ENCODE data around the gene TNFRSF6B.
"Not testable (repeated sequence)": the region's sequence is repeated elsewhere in the genome, so short reads cannot be mapped to it uniquely, and the experiment has no call there.

TNFRSF6B gene

DNA sequence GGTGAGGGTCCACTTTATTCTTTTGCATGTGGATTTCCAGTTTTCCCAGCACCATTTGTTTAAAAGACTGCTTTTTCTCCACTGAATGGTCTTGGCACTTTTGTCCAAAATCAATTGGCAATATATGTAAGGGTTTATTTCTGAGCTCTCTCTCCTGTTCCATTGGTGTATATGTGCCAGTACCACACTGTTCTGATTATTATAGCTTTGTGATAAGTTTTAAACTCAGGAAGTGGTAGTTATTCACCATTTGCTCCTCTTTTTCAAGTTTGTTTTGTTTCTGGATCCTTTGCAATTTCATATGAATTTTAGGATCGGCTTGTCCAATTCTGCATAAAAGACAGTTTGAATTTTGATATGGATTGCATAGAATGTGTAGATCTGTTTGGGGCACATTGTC is 15.7 kb downstream of the TNFRSF6B start:
- DNase-seq: no peak

DNA sequence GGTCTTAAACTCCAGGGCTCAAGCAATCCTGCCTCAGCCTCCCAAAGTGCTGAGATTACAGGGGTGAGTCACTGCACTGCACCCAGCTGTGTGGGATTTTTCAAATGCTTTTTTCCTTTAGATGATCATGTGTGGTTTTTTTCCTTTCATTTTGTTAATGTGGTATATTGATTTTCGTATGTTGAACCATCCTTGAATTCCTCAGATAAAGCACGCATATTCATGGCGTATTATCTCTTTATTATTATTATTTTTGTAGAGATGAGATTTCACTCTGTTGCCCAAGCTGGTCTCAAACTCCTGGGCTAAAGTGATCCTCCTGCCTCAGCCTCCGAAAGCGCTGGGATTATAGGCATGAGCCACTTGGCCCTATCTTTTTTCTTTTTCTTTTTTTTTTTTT is 18.4 kb downstream of the TNFRSF6B start:
- no peak for DNase-seq

DNA sequence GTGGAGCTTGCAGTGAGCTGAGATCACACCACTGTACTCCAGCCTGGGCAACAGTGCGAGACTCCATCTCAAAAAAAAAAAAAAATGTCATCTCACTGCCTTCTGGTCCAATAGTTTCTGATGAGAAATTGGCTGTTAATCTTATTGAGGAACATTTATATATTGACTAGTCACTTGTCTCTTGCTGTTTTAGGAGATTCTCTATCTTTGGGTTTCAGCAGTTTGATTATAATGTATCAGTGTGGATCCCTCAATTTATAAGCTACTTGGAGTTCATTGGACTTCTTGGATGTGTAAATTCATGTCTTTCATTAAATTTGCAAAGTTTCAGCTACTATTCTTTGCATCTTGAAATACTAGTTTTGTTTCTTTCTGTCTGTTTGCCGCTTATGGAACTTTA is 22.5 kb downstream of the TNFRSF6B start:
- no peak for DNase-seq

DNA sequence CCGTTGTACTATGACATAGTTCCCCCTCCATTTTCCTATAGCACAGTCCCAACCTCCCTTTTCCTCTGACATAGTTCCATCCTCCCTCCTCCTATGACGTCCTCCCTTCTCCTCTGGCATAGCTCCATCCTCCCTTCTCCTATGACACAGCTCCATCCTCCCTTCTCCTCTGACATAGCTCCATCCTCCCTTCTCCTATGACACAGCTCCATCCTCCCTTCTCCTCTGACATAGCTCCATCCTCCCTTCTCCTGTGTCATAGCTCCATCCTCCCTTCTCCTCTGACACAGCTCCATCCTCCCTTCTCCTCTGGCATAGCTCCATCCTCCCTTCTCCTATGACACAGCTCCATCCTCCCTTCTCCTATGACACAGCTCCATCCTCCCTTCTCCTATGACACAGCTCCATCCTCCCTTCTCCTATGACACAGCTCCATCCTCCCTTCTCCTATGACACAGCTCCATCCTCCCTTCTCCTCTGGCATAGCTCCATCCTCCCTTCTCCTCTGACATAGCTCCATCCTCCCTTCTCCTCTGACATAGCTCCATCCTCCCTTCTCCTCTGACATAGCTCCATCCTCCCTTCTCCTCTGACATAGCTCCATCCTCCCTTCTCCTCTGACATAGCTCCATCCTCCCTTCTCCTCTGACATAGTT is 26.6 kb downstream of the TNFRSF6B start:
- not testable (repeated sequence) for DNase-seq

DNA sequence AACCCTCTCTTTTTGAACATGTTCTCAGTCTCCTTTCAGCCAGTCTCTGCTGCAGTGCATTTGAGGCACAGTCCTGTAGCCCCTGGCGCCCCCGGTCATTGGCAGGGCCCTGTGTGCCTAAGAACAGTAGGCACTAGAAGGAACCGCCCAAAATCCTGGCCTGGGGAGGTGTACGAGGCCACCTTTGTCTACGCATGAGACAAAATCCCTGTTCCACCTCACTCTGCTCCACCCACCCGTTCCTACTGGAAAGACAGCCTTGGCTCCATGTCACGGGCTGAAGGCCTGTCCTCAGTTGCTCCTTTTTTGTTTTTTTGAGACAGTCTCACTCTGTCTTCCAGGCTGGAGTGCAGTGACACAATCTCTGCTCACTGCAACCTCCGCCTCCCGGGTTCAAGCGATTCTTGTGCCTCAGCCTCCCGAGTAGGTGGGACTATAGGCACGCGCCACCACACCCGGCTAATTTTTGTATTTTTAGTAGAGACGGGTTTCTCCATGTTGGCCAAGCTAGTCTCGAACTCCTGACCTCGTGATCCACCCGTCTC is 33.8 kb downstream of the TNFRSF6B start:
- not testable (repeated sequence) for DNase-seq

DNA sequence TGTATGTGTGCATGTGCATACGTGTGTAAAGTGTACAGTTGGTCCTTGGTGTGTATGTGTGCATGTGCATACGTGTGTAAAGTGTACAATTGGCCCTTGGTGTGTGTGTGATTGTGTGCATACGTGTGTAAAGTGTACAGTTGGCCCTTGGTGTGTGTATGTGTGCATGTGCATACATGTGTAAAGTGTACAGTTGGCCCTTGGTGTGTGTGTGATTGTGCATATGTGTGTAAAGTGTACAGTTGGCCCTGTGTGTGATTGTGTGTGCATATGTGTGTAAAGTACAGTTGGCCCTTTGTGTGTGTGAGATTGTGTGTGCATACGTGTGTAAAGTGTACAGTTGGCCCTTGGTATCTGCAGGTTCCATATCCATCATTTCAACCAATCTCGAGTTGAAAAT is 35.0 kb downstream of the TNFRSF6B start:
- DNase-seq: no peak

DNA sequence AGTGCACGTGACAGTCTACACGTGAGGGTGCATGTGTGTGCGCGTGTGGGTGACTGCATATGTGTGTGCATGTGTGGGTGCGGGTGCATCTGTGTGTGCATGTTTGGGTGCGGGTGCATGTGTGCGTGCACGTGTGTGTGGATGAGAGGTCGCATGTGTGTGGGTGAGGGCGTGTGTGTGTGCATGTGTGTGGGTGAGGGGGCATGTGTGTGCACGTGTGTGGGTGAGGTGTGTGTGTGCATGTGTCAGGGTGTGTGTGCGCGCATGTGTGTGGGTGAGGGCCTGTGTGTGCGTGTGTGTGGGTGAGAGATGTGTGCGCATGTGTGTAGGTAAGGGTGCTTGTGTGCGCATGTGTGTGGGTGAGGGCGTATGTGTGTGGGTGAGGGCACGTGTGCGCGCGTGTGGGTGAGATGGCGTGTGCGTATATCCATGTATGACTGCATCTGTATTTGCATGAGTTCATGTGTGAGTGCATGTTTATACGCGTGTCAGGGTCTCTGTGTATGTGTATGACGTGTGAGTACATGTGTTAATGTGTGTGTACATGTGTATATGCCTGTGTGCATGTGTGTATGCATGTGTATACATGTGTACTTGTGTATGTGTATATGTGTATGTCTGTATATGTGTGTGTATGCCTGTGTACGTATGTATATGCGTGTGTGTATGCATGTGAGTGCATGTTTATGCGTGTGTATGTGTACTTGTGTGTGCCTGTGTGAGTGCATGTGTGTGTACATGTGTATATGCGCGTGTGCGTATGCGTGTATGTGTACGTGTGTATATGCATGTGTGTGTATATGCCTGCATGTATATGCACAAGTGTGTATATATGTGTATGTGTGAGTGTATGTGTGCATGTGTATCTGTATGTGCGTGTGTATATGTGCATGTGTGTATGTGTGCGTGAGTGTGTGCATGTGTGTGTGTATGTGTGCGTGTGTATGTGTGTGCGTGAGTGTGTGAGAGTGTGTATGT is 36.0 kb downstream of the TNFRSF6B start:
- no peak for DNase-seq

DNA sequence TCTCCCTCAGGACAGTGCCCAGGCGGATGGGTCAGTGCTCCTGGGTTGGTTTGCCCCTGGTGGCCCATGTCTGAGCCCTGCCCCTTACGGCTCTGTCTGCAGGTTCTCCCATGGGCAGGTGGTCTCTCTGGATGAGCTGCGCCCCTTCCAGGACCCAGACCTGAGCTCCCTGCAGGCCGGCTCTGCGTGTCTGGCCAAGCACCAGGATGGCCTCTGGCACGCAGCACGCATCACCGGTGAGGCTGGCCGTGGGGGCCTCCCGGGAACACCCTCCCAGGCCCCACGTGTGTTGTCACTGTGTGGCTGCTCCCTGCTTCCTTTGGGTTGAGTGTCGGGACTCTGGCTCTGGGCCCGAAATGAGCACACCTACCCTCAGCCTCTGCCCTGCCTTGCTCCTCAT is 36.7 kb downstream of the TNFRSF6B start:
- no peak for DNase-seq

DNA sequence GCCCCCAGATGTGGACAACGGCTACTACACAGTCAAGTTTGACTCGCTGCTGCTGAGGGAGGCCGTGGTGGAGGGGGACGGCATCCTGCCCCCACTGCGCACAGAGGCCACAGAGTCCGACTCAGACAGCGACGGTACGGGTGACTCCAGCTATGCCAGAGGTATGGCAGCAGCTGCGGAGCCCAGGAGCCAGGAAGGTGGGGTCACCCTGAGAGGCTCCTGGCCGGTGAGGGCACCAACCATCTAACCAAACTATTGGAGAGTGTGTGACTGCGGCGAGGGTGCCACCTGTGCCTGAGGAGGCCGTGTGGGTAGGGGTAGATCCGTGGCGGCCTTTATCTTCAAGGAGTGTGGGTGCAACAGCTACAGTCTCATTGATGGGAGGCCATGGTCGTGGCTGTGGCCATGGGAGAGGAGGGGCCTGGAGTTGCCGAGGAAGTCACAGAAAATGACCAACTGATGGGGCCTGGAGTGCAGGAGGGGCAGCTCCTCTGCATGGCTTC is 37.2 kb downstream of the TNFRSF6B start:
- DNase-seq: no peak

DNA sequence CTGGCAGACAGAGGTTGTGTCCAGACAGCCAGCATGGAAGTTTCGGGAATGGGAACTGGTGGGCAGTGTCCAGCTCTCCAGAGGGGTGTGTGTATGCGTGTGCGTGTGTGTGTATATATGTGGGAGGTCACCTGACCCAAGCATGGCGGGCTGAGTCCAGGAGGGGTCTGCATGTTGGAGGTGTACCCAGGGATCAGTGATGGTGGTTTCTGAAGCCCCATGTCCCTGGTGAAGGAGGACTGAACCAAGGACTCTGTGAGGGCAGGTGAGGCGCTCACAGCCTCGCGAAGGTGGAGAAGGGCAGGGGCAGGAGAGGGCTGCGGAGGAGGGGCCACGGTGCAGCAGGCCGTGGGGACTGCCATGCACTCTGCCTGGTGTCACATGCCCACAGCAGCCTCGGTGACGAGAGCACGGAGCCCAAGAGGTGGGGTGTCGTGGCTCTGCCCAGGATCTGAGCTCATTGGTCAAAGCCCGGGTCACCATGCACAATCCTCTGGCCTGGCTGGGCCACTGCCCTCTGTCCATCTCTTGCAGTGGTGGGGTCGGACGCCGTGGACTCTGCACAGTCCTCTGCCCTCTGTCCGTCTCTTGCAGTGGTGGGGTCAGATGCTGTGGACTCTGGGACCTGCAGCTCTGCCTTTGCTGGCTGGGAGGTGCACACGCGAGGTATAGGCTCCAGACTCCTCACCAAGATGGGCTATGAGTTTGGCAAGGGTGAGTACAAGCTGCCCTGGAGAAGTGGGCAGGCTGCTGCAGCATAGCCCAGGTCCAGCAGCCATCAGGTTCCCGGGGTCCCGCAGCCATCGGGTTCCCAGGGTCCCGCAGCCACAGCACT is 37.9 kb downstream of the TNFRSF6B start:
- DNase-seq: no peak

DNA sequence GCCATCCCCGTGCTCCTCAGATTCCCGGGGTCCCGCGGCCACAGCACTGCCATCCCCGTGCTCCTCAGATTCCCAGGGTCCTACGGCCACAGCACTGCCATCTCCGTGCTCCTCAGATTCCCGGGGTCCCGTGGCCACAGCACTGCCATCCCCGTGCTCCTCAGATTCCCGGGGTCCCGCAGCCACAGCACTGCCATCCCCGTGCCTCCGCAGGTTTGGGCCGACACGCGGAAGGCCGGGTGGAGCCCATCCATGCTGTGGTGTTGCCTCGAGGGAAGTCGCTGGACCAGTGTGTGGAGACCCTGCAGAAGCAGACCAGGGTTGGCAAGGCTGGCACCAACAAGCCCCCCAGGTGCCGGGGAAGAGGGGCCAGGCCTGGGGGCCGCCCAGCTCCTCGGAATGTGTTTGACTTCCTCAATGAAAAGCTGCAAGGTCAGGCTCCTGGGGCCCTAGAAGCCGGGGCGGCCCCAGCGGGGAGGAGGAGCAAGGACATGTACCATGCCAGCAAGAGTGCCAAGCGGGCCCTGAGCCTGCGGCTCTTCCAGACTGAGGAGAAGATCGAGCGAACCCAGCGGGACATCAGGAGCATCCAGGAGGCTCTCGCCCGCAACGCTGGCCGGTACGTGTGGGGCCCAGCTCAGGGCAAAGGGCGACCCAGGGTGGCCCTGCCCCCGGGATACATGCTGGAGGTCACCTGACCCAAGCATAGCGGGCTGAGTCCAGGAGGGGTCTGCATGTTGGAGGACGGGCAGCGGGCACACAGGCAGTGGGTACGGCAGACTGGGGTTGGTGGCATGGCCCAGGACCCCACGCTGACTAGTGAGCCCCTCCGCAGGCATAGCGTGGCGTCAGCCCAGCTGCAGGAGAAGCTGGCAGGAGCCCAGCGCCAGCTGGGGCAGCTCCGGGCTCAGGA is 38.8 kb downstream of the TNFRSF6B start:
- DNase-seq: no peak

DNA sequence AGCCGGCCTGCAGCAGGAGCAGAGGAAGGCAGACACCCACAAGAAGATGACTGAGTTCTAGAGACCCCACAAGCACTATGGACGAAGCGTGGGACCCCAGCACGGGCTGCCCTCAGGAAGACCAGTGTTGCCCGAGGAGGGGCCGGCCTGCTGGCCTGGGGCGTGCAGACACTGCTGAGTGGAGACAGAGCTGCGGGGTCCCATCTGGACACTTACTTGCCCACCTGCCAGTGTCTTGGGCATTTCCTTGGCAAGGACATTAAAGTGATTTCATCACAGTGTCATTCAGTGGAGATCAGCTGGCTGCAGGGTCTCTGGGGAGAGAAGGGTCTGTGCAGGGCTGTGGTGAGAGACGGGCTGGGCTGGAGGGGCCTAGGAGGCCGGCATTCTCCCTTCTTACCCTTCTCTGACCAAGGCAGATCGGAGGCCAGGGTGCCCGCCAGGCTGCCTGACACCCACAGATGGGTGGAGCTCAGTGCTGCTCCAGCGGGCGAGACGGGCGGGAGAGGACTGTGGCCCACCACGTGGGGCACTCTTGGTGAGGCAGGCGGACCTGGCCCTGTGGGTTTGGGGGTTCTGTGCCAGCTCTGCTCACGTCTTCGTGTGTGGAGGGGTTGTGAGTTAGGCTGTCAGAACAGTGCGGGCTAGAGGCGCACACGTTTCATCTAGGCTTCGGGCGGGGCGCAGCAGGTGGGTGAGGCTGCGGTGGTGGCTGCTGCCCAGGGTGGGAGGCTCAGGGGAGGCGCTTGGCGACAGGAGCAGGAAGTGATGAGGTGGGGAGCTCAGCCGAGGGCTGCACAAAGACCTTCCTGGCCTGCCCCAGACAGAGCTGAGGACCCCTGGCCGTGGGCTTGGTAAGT is 39.6 kb downstream of the TNFRSF6B start, which contains the start of gene LIME1:
Gene LIME1 (plus strand): TSS at position 806 of the 860 bp plus-strand sequence. CDS start 886 bp downstream, outside the sequence.
- DNase-seq: peak; percentile 82

DNA sequence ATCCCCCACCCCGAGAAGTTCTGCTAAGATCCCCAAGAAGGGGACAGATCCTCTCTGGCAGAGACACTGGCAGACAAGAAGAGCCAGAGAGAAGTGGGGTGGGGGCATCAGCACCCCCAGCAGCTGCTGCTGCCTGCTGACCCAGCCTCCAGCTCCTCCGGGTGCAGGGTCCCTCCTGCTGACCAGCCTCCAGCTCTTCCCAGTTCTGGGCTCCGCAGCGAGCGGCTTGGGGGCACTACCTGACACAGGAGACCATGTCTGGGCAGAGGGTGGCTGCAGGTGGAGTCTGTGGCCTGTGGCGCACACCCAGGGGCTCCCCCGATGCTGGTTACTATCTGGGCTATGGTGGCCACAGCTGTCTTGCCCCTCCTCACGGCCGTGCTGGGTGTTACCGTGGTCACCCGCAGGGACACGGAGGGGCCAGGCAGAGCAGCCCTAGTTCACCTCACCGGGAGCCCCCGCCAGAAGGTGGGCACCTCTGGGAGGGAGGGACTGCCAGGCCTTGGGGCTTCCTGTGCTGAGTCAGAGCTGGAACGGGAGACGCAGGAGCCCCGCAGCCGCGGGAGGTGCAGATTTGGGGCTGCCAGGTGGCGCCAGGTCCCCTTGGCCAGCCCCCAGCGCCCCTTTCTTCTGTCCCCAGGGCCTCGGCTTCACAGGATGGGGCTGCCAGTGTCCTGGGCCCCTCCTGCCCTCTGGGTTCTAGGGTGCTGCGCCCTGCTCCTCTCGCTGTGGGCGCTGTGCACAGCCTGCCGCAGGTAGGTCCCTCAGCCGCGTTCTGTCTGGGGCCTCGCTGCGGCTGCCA is 40.6 kb downstream of the TNFRSF6B start:
- DNase-seq: peak; percentile 45

DNA sequence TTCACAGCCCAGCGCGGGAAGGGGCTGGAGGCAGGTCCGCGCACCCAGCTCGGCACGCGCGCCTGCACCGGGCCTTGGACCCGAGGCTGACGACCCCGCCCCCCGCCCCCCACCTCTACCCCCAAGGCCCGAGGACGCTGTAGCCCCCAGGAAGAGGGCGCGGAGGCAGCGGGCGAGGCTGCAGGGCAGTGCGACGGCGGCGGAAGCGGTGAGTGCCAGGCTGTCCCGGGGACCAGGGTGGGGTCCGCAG is 41.2 kb downstream of the TNFRSF6B start:
- DNase-seq: no peak

DNA sequence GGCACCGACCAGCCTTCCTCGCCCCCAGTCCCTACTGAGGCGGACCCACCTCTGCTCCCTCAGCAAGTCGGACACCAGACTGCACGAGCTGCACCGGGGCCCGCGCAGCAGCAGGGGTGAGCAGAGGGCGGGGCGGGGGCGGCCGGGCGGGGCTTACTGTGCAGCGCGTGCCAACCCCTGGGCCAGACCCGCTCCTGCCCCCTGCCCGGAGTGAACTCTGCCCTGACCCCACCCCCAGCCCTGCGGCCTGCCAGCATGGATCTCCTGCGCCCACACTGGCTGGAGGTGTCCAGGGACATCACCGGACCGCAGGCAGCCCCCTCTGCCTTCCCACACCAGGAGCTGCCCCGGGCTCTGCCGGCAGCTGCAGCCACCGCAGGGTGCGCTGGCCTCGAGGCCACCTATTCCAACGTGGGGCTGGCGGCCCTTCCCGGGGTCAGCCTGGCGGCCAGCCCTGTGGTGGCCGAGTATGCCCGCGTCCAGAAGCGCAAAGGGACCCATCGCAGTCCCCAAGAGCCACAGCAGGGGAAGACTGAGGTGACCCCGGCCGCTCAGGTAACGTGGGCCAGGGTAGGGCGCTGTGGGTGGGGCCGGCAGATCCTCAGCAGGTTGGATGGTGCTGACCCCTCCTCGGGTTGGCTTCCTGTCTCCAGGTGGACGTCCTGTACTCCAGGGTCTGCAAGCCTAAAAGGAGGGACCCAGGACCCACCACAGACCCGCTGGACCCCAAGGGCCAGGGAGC is 41.7 kb downstream of the TNFRSF6B start:
- DNase-seq: peak; percentile 47

DNA sequence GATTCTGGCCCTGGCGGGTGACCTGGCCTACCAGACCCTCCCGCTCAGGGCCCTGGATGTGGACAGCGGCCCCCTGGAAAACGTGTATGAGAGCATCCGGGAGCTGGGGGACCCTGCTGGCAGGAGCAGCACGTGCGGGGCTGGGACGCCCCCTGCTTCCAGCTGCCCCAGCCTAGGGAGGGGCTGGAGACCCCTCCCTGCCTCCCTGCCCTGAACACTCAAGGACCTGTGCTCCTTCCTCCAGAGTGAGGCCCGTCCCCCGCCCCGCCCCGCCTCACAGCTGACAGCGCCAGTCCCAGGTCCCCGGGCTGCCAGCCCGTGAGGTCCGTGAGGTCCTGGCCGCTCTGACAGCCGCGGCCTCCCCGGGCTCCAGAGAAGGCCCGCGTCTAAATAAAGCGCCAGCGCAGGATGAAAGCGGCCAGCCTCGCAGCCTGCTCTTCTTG is 42.3 kb downstream of the TNFRSF6B start:
- peak; percentile 59 for DNase-seq

DNA sequence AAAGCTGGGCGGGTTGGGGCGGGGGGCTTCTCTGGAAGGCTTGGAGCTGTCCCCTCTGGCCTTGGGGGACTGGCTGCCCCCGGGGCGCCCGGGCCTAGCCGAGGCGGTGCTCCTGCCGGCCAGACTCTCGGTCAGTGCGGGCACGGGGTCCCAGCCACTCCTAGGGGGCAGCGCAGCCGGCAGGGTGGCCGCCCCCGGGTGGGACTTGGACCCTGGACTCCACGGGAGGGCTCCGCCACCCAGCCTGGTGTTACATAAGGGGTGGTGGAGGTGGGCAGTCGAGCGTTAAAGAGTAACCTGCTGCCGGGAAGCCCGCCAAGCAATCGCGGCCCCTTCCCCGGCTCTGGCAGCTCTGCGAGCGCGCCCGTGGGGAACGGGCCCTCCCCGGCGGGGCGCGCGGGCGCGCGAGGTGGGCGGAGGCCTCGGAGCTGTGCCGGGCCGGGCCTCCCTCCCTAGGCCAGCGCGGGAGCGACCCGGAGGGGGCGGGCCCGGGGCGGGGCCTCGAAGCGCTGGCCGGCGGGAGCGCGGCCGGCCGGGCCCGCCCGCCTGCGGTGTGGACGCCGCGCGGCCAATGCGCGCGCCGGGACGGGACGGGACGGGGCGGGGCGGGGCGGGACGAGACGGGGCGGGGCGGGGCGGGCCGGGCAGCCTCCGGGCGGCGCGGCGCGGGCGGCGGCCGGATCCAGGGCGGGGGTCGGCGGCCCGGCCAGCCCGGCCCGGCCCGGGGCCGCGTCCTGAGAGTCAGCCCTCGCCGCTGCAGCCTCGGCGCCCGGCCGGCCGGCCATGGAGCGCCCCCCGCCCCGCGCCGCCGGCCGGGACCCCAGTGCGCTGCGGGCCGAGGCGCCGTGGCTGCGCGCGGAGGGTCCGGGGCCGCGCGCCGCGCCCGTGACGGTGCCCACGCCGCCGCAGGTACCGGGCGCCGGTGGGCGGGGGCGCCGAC is 42.9 kb downstream of the TNFRSF6B start, which contains the start of gene SLC2A4RG:
Gene SLC2A4RG (plus strand): TSS at position 647 of the 940 bp plus-strand sequence. CDS start 137 bp downstream, at position 784.
- peak; percentile 87 for DNase-seq
